Dermis microvascular lymphatic vessel endothelial cell (primary cell): Measurements from ENCODE around the gene MFGE8. TPM values are rescaled to one million over a fixed set of nuclear protein-coding genes. Genes with fewer than 3 reads are reported as not detected.

Experiments
- DNase-seq, 2 donors: peaks; one replicate each; pipeline versions ENCODE4 v3.0.0 to v3.0.0-alpha.2; 2010; ENCODE audit warnings: low read depth in 2 of 2
- total RNA-seq: library from RNA; depleted of rRNA; stranded (reverse); fragments of >200 nt; gene quantifications from 2 replicates; pipeline ENCODE4 v1.2.1, GENCODE V29; 2014

MFGE8 gene
- total RNA-seq, 1 donor from 2014 or later, result 26.7 TPM

DNA sequence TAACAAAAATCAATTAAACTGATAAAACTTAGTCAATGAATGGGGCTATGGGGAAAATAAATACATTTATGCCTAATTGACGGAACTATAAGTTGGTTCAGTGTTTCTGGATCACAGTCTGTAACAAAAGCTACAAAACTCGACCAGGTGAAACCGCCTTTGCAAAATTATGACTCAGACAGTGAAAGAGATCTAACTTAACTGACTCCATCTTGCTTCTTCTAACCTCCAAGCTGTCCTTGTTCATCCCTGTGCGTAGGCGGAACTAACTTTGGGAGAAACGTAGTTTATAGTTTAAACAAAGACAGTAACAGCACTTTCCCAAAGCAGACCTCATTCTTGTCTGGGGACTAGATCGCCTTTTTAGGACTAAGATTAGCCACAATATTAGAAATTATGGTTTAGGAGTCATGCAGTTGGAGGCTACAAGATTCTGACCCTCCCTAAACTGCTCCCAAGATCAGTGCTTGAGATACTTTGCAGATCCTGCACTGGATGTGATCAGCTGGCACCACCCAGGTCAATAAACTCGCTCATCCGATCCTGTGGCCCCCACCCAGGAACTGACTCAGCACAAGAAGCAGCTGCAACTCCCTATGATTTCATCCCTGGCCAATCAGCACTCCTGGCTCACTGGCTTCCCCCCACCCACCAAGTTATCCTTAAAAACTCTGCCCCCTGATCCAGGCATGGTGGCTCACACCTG lies 7.2 kb upstream of the MFGE8 start:
- DNase-seq, result no peak

DNA sequence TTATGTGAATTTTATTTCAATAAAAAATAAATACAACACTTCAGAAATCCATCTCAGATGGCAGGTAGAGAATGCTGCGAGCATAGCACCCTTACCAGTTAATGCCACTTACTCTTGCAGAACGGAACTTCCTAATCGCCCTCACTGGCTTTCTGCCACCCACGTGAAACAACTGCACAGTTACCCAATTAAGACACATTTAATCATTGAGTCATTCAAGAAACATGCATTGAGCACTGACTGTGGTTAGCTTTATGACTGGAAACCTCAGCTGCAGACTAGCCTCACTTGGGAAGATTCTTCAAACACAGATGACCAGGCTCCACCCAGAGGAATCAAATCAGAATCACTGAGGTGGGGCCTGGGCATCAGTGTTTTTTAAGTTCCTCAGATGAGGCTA lies 5.6 kb upstream of the MFGE8 start:
- DNase-seq, result no peak

DNA sequence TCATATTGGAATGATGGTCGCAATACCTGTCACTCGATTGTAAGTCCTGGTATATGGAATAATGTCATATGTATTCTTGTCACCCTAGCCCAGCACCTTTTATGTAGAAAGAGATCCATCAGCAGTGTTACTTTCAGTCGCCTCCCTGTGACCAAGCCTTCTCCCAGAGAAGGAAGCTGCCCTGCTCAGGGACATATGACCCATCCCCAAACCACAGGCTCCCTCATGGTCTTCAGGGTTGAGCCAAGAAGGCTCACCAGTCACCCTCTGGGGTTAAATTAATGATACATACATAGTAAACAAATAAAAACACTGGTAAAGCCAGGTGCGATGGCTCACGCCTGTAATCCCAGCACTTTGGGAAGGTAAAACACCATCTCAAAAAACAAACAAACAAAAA lies 4.6 kb upstream of the MFGE8 start:
- no peak for DNase-seq

DNA sequence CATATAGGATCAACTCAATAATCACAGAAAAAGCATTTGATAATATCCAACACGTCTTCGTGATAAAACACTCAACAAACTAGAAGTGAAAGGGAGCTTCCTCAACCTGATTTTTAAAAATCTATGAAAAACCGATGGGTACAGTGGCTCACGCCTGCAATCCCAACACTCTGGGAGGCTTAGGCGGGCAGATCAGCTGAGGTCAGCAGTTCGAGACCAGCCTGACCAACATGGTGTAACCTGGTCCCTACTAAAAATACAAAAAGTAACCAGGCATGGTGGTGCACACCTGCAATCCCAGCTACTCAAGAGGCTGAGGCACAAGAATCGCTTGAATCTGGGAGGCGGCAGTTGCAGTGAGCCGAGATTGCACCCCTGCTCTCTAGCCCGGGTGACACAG lies 2.2 kb upstream of the MFGE8 start:
- DNase-seq, result no peak

DNA sequence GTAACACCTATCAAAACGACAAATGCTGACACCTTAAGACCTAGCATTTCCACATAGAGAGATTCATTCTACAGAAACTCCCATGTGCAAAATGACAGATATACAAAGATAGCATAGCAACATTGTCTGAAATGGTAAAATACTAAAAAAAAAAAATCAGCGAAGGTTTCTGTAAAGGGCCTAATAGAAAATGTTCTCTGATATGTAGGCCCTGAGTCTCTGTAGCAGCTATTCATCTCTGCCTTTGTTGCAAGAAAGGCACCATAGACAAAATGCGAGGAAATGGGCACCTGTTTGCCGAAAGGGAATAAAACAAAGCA lies 631 bp upstream of the MFGE8 start:
- no peak for DNase-seq

DNA sequence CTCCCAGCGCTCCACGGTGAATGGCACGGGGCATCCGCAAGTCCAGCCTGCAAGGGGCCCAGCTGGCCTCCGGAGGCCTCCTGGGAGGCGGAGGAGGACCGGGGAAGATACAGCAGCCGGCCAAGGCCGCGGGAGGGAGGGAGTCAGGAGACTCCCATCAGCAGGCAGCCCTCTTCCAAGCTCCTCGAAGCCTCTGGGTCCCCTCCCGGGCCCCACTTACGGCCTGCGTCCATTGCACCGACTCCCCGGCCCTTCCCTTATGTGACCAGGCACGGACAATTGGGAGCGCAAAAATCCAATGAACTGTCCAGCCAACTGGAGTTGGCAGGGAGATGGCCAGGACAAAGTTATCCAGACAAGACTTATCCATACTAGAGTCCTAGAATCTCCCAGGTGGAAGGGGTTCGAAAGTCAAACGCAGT lies 668 bp downstream of the MFGE8 start:
- peak in 1 of 2 donors; percentile 19 for DNase-seq

DNA sequence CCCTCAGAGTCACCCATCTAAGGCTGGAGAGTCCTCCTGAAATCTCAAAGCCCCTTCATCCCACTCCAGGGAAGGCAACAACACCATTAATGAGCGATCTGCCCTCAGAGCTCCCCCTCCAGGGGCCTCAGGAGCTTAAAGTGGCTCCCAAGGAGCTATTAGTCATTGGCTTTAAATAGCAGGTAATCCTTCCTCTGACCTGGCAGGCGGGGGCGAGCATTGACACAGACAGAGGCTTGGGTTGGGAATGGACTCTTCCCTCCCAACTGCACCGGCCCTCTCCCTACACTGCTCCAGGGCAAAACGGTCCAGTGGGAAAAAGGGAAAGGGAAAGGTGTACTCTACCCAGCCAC lies 1.4 kb downstream of the MFGE8 start:
- no peak for DNase-seq

DNA sequence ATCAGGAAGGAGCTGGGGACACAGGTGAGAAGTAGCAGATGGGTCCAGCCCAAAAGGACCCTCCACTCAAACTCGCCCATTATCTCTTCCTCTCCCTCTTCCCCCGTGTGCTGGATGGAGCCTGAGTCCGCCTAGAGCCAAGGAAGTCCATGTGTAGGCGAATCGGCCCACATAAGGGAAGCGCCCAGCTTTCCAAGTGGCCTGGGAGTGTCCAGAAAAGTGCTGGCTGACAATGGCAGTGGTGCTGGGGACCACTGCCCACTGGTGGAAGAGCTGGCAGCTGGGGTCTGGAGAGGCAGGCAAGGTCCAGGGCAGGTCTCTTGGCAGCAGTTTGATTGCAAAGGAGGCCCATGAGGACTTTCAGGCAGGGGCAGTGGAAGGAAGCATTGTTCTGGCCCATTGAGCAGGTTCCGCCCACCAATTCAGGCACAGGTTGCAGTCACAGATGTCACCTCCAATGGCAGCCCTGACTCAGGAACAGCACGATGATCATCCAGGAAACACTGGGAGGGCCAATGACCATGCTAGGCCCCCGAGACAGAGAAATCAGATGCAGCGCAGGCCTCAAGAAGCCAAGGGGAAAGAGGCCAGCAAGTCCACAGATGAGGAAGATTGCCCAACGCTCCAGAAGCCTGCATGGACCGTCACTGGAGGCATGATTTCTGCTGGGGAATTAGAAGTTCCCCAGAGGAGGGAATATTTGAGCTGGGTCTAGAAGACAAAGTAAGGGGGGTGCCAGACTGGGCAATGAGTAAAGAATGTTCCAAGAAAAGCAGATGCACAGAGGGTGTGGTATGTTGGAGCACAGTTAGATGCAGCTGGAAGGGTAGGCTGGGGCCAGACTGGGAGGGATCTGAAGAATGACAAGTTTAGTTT lies 3.0 kb downstream of the MFGE8 start:
- no peak for DNase-seq

DNA sequence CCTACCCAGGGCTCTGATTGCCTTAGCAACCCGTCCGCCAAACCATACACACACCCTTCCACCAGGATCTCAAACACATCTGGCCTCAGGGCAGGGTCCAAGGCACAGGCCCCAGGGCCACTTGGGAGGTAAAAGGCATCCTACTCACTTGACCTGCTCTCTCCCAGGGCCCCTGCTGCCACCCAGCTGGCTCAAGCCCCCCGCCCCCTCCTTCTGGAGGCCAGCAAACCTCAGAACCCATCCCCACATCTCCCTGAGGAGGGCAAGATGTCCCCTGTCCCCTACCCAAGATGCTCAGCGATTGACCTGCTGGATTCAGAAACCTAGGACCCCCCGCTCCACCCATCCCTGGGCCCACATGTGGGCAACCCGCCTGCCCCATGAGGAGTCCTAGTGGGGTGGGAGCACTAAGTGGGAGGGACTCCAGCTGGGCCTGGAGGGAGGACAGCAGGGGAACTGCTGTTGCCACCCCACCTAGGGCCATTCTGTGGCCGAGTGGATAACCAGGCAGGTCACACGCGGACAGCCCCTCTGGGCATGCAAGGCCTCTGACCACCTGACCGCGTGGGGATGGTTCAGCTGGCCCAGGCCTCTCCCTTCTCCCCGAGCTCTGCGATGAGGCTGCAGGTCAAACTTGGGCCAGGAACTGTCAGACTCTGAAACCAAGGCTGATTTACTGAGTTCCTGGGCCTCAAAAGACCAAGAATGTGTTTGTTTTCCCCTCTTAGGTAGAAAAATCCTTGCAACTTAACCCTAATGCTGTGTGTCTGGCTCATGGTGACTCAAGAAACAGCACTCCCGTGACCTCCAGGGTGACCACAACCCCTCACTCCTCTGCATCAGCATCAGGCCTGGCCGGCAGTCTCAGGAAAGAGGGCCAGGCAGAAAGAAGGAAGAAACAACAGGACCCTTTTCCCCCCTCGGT lies 4.2 kb downstream of the MFGE8 start:
- no peak for DNase-seq

DNA sequence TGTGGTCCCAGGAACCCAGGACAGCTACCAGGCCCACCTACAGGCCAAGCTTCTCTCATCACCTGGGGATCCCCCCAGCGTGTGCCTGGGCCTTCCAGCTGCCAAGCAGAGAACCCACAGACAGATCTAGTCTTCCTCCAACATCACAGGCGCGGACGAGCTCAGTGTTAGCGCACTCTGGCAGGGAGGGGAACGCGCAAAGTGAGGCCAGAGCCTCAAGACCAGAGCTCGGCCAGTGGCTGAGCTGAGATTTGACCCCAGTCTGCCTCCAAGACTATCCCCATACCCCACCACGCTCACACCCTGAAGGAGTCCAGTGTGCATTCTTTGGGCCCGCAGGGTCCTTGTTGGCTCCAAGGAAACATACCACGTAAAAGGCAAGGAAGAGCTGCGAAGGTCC lies 5.1 kb downstream of the MFGE8 start:
- no peak for DNase-seq

DNA sequence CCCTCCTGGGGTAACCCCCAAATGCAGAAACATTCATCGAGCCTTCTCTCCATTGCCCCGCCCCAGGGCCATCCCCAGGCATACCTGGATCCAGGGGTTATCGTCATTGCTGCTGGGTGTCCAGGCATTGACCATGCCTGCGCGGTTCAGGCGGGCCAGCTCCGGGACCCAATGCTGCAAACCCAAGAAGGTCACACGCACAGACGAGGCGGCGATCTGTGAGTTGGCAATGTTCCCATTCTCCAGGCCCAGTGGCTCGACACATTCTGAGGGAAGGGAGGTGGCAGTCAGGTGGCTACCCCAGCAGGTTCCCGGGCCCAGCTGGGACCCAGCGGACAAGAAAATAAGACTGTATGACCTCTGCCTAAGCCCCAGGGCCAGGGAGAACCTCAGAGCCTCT lies 6.1 kb downstream of the MFGE8 start:
- DNase-seq, result no peak

DNA sequence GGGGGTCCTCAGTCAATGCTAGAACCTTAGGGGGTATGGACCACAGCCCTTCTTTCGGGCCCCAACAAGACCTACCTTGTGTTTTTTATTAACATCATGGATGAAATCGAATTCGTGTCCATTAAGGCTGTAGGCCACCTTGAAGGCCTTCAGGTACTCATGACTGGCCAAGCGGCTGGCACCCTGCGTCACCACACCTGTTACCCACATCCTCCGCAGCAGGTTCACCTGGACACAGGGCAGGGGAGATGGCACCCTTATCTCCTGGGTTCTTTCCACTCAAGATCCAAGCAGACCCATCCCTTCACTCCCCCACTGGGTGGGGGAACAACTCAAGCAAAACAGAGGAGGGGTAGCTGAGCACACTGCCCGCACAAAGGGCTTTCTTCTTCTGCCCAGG lies 6.6 kb downstream of the MFGE8 start:
- no peak for DNase-seq

DNA sequence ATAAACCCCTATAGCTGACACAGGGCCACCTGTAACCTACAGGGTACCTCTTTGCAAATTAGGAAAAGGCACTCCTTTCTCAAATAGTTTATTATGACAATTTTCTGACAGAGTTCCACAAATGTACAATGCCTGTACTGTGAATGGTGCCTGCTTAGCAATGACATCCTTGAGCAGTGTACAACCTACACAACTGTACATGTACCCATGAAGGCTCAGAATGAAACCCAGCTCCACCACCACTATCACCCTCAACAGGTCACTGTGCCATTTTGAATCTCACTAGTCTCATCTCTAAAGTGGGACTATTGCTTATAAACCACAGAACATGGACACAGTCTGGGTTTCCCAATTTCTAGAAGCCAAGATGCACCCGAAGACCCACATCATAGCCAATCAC lies 7.0 kb downstream of the MFGE8 start:
- DNase-seq, result no peak

DNA sequence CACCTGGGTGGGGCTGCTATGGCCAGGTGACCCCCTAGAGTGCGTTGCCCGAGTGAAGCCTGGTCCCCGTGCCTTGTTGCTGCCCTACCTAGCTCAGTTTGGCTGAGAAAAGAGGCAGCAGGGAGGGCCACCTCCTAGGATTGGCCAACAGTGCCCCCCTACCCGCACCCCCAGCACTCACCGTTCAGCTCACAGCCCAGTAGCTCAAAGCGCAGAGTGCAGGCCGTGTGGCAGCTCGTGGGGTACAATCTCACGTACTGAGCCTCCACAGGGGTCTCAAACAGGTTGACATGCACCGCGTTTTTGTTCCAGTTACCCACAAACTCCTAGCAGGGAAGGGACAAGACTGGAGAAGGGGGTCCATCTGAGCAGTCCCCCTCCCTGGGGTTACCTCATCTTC lies 7.6 kb downstream of the MFGE8 start:
- no peak for DNase-seq

DNA sequence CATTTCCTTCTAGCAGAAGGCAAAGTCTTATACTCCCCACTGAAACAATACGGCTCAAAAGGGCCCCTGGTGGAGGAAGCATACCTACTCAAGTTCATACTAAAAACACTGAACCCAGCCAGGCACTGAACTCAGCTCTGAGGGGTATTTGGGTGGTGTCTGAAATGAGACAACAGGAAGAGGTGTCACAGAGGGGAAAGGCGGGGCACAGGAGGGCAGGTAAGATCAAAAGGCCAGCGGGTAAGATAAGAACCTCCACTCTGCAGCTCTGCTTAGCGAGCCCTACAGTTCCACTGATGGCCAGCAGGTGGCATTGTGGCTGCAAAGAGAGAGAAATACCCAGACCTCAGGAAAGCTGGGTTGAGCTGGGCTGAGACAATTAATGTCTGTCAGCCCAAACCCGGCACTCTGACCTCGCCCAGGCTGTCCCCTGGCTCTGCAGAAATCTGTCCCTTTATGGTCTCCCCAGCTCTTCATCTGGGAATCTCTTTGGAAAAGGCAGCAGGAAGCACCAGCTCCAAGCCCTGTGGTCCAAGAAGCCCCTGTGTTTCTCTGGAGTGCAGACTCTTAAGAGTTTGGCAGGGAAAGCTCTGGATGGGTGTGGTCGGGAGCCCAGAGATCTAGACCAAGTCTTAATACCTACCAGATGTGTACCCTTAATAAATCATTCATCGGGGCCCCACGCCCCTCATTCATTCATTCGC lies 8.4 kb downstream of the MFGE8 start:
- DNase-seq, result peak; percentile 36 to 72

DNA sequence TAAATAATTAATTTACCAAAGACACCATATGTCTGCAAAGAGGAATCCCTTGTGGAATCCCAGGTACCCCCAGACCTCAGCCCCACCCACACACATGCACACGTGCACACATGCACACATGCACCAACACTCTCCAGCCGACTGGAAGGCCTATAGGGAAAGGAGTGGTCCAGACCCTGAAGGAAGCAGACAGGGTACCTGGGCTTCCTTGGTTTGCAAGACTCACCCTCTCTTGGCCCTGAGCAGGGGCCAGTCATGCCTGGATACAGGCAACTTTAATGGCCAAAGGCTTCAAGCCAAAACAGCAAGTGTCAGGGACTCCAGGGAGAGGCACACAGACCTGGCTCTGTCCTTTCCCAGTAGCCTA lies 8.9 kb downstream of the MFGE8 start:
- no peak for DNase-seq

DNA sequence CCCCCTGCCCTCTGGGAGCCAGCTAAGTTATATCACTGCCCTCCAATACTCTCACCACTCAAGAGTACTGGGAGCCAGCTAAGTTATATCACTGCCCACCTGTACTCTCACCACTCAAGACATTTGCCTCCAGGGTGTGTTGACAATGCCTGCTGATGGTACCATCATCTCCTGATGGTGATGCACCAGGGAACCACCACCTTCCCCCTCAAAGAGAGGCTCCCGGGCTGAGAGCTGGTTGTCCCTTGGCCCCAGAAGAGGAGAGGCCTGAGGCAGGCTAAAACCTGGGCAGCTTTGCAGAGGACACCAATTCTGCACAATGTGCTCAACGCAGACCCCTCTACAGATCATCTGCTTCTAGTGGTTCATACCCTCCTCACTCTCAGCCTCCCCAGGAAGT lies 10.3 kb downstream of the MFGE8 start:
- DNase-seq, result no peak

DNA sequence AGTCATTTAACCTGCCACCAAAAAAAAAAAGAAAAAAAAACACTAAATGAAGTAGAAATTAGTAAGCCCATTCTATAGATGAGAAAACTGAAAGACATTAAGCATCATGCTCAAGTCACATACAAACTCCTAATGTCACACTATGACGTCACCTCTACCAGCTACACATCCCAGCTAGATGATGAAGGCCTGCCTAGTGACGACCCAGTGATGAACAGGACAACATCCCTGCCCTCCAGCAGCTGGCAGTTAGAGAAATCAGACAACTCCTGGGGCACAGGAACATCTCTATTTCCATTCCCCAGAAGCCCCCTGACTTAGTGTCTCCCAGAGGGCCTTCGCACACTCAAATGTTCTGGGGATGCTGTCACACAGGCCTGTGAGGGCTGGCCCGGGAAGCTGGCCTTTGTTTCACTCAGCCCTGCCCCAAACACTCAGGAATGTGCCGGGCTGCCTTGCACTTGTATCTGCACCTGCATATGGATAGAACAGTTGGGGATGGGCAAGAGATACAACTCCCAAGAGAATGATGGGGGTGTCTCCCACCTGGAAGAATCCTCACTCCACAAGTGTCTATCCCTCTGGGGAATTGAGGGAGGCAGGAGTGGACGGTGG lies 10.9 kb downstream of the MFGE8 start:
- no peak for DNase-seq

DNA sequence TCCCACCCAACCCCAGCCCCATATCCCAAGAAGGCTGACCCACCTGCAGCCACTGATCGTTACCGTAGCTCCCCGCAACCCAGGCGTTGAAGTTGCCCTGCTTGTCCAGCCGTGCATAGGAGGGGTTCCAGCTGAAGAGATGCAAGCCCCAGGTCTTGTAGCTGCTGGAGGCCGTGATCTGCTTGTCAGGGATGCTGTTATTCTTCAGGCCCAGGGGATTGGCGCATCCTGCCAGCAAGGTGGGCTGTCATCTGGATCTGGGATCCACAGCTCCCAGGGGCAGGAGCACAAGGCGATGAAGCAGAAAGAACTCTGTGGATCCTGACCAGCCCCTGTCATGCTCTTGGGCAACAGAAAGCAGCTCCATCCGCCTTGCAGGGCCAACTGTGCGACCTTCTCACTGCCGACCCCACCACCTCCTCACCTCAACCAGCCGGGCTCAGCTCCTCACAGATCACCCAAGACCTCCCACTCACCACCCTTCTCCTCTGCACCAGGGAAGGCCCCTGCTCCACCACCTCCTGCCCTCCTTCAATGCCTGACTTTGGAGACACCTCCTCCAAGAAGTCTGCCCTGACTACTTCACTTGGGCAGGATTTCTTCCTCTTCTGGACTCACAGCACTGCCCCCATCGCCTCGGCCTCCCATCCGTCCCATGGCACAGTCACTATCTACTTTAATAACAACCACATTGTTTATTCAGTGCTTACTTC lies 11.5 kb downstream of the MFGE8 start:
- DNase-seq, result no peak

DNA sequence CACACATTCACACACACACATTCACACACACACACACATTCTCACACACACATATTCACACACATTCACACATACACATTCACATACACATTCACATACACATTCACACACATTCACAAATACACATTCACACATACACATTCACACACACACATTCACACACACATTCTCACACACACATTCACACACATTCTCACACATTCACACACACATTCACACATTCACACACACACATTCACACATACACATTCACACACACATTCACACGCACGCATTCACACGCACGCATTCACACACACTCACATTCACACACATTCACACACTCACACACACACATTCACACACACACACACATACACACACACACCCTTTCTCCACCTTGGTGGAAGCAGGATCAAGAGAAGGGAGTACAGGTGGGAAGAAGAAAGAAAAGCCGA lies 12.2 kb downstream of the MFGE8 start:
- no peak for DNase-seq
